Measurements from ENCODE around the gene MEAK7. TPM values are rescaled to one million over a fixed set of nuclear protein-coding genes. Genes with fewer than 3 reads are reported as not detected.

The MEAK7 gene
- total RNA-seq, 1 experiment from 2014 or later: 37.2 TPM

- in situ Hi-C loops (cut with HindIII; ENCODE audit: low pct_unique_long_range_greater_than_20kb, low sequenced_read_pairs): no loop called here
- no peak for DNase-seq (ENCODE audit: low read depth)
Observed at GRCh38 chr16:84462296-84463210, 41.9 kb downstream of the MEAK7 start.

- DNase-seq (ENCODE audit: low read depth): no peak
- in situ Hi-C loops (cut with HindIII; ENCODE audit: low pct_unique_long_range_greater_than_20kb, low sequenced_read_pairs): no loop called here
Observed at GRCh38 chr16:84461413-84462295, 42.8 kb downstream of the MEAK7 start.

- DNase-seq (ENCODE audit: low read depth): no peak
- in situ Hi-C loops (cut with HindIII; ENCODE audit: low pct_unique_long_range_greater_than_20kb, low sequenced_read_pairs): no loop called here
Observed at GRCh38 chr16:84461029-84461412, 43.4 kb downstream of the MEAK7 start.

- no peak for DNase-seq (ENCODE audit: low read depth)
- in situ Hi-C loops (cut with HindIII; ENCODE audit: low pct_unique_long_range_greater_than_20kb, low sequenced_read_pairs): no loop called here
Observed at GRCh38 chr16:84460406-84461028, 43.9 kb downstream of the MEAK7 start.

- no peak for DNase-seq (ENCODE audit: low read depth)
- in situ Hi-C loops (cut with HindIII; ENCODE audit: low pct_unique_long_range_greater_than_20kb, low sequenced_read_pairs): no loop called here
Observed at GRCh38 chr16:84459941-84460405, 44.5 kb downstream of the MEAK7 start.

- no peak for DNase-seq (ENCODE audit: low read depth)
- in situ Hi-C loops (cut with HindIII; ENCODE audit: low pct_unique_long_range_greater_than_20kb, low sequenced_read_pairs): no loop called here
Observed at GRCh38 chr16:84459533-84459894, 44.9 kb downstream of the MEAK7 start.

- in situ Hi-C loops (cut with HindIII; ENCODE audit: low pct_unique_long_range_greater_than_20kb, low sequenced_read_pairs): no loop called here
- DNase-seq (ENCODE audit: low read depth): no peak
Observed at GRCh38 chr16:84458606-84459532, 45.6 kb downstream of the MEAK7 start.

- in situ Hi-C loops (cut with HindIII; ENCODE audit: low pct_unique_long_range_greater_than_20kb, low sequenced_read_pairs): no loop called here
Observed at GRCh38 chr16:84455031-84455430, 49.4 kb downstream of the MEAK7 start.

More at GRCh38 chr16:84455031-84455430, 49.4 kb downstream of the MEAK7 start:
- no peak for DNase-seq (ENCODE audit: low read depth)

Other genes starting within 250 kb of the MEAK7 start
- not detected in 2 replicates for gene WFDC1, start 209.8 kb downstream of the MEAK7 start, total RNA-seq (2014; rRNA removed; shearing (Covaris generic); ENCODE audit: low replicate concordance)
- gene ATP2C2, start 136.1 kb downstream of the MEAK7 start, total RNA-seq (2014; rRNA removed; shearing (Covaris generic); ENCODE audit: low replicate concordance): not detected in 2 replicates
- 294 and 317 TPM in 2 replicates for gene COTL1, start 113.4 kb upstream of the MEAK7 start, total RNA-seq (2014; rRNA removed; shearing (Covaris generic); ENCODE audit: low replicate concordance)
- gene KLHL36, start 143.9 kb upstream of the MEAK7 start, total RNA-seq (2014; rRNA removed; shearing (Covaris generic); ENCODE audit: low replicate concordance): 48.2 and 56.6 TPM in 2 replicates
- gene USP10, start 195.3 kb upstream of the MEAK7 start, total RNA-seq (2014; rRNA removed; shearing (Covaris generic); ENCODE audit: low replicate concordance): 45.3 and 57.0 TPM in 2 replicates